ENCODE measurements around the gene DDX23. TPM values are rescaled to one million over a fixed set of nuclear protein-coding genes. Genes with fewer than 3 reads are reported as not detected.

DDX23 gene
- 71.9 to 82.8 TPM (median 75.2 TPM) in 5 replicates for total RNA-seq (2022; extraction: Qiagen RNA extraction)

GRCh38 chr12:48851883-48852733 is at the start of gene DDX23:
TSS of gene DDX23 (minus strand) at chr12:48852163. CDS start at chr12:48845782, 6,381 bp downstream.

GRCh38 chr12:48865281-48866051 is 13.5 kb upstream of the DDX23 start, which contains the start of gene RND1:
TSS of gene RND1 (minus strand) at chr12:48865870. CDS start at chr12:48865767, 103 bp downstream.

GRCh38 chr12:48817873-48818830 is 33.8 kb downstream of the DDX23 start, which contains the start of gene CACNB3:
TSS of gene CACNB3 (plus strand) at chr12:48818496. CDS start at chr12:48818930, 434 bp downstream.

GRCh38 chr12:48788854-48789775 is 62.8 kb downstream of the DDX23 start, which contains the start of gene ADCY6:
TSS of gene ADCY6 (minus strand) at chr12:48789089. CDS start at chr12:48783434, 5,655 bp downstream.

Other genes with a start within 250 kb of the DDX23 start
- 36.7 to 51.0 TPM (median 37.1 TPM) in 5 replicates for gene KANSL2, start 169.9 kb downstream of the DDX23 start, total RNA-seq (2022; extraction: Qiagen RNA extraction)
- 11.9 to 14.0 TPM (median 12.5 TPM) in 5 replicates for gene CCNT1, start 135.5 kb downstream of the DDX23 start, total RNA-seq (2022; extraction: Qiagen RNA extraction)
- gene ADCY6, start 63.1 kb downstream of the DDX23 start, total RNA-seq (2022; extraction: Qiagen RNA extraction): 9.5 to 12.7 TPM (median 11.3 TPM) in 5 replicates
- 23.8 to 38.2 TPM (median 31.2 TPM) in 5 replicates for gene CACNB3, start 33.7 kb downstream of the DDX23 start, total RNA-seq (2022; extraction: Qiagen RNA extraction)
- gene RND1, start 13.7 kb upstream of the DDX23 start, total RNA-seq (2022; extraction: Qiagen RNA extraction): 3.1 to 4.9 TPM (median 3.4 TPM) in 5 replicates
- 48.4 to 61.7 TPM (median 57.5 TPM) in 5 replicates for gene FKBP11, start 73.3 kb upstream of the DDX23 start, total RNA-seq (2022; extraction: Qiagen RNA extraction)
- 114 to 159 TPM (median 151 TPM) in 5 replicates for gene ARF3, start 105.3 kb upstream of the DDX23 start, total RNA-seq (2022; extraction: Qiagen RNA extraction)
- gene WNT10B, start 119.6 kb upstream of the DDX23 start, total RNA-seq (2022; extraction: Qiagen RNA extraction): 1.6 to 2.3 TPM (median 1.9 TPM) in 5 replicates
- 0.09 to 0.17 TPM (median 0.13 TPM) in 5 replicates for gene WNT1, start 126.2 kb upstream of the DDX23 start, total RNA-seq (2022; extraction: Qiagen RNA extraction)
- 0.50 to 0.82 TPM (median 0.66 TPM) in 5 replicates for gene DDN, start 147.2 kb upstream of the DDX23 start, total RNA-seq (2022; extraction: Qiagen RNA extraction)
- gene PRKAG1, start 166.6 kb upstream of the DDX23 start, total RNA-seq (2022; extraction: Qiagen RNA extraction): 39.8 to 43.2 TPM (median 40.2 TPM) in 5 replicates
- gene KMT2D, start 208.6 kb upstream of the DDX23 start, total RNA-seq (2022; extraction: Qiagen RNA extraction): 28.7 to 38.1 TPM (median 34.0 TPM) in 5 replicates
- gene RHEBL1, start 217.8 kb upstream of the DDX23 start, total RNA-seq (2022; extraction: Qiagen RNA extraction): 3.2 to 5.1 TPM (median 4.1 TPM) in 5 replicates
- gene DHH, start 242.6 kb upstream of the DDX23 start, total RNA-seq (2022; extraction: Qiagen RNA extraction): not detected in 5 replicates

Measured in A549 treated with AZD2906 at 1 μM for 4 hours (cell line).